Duodenal mucosa (tissue), 2 donors: ENCODE measurements around the gene ZNF689.
A peak's percentile ranks its signal among the peaks of the same experiment; 100 is the strongest.

Experiments
- H3K27ac ChIP-seq: one replicate; pipeline ENCODE4 v1.7.0; 2013; ENCODE audit warnings: low read depth, low read length
- H3K27me3 ChIP-seq, 2 donors: one replicate each; pipeline ENCODE4 v1.7.0; 2013; ENCODE audit warnings: low read length in 2 of 2, control low read depth in 1 of 2; ENCODE audit not compliant: insufficient read depth in 2 of 2, control insufficient read depth in 1 of 2
- H3K36me3 ChIP-seq, 2 donors: one replicate each; pipeline ENCODE4 v1.7.0; 2013; ENCODE audit warnings: low read length in 2 of 2, control low read depth in 1 of 2; ENCODE audit not compliant: insufficient read depth in 2 of 2, control insufficient read depth in 1 of 2
- H3K4me1 ChIP-seq, 2 donors: one replicate each; pipeline ENCODE4 v1.7.0; 2013; ENCODE audit warnings: low read length in 2 of 2, control low read depth in 1 of 2; ENCODE audit not compliant: insufficient read depth in 2 of 2, control insufficient read depth in 1 of 2
- H3K4me3 ChIP-seq, 2 donors: one replicate each; pipeline ENCODE4 v1.7.0; 2013; ENCODE audit warnings: low read length in 2 of 2, low read depth in 1 of 2
- H3K9ac ChIP-seq, 2 donors: one replicate each; pipeline ENCODE4 v1.7.0; 2013; ENCODE audit warnings: low read length in 2 of 2, low read depth in 1 of 2
- H3K9me3 ChIP-seq, 2 donors: one replicate each; pipeline ENCODE4 v1.7.0; 2013; ENCODE audit warnings: low read length in 2 of 2, control low read depth in 1 of 2; ENCODE audit not compliant: control insufficient read depth in 1 of 2

Gene ZNF689

GRCh38 chr16:30574678-30575077 is 35.5 kb downstream of the ZNF689 start:
- peaks cover 18 to 19% of the 10 kb centered on the region in 2 donors for H3K4me1 ChIP-seq
- H3K9ac ChIP-seq, result no peak overlapping the region
- peaks cover 0 to 18% of the 10 kb centered on the region in 2 donors for H3K36me3 ChIP-seq
- H3K4me3 ChIP-seq, result no peak overlapping the region
- no peak overlapping the region for H3K27ac ChIP-seq
- no peaks in the 10 kb centered on the region for H3K9me3 ChIP-seq
- H3K27me3 ChIP-seq, result no peaks in the 10 kb centered on the region

- Histone ChIP-seq H3K9ac (peak within 1 kb of the TSS; percentile 94 to 96), H3K4me1 (peaks cover 20 to 22% of the 10 kb centered on the region in 2 donors), H3K9me3 (no peaks in the 10 kb centered on the region)
Observed at GRCh38 chr16:30571445-30572322, 38.5 kb downstream of the ZNF689 start, which contains the start of gene ZNF688. Gene ZNF688, minus strand, starts transcription at chr16:30571714. Its CDS starts 85 bp downstream, at chr16:30571629.

GRCh38 chr16:30570636-30571444 is 39.3 kb downstream of the ZNF689 start:
- Histone ChIP-seq H3K4me3 (peak overlapping the region; percentile 87 to 89), H3K4me1 (peaks cover 20 to 22% of the 10 kb centered on the region in 2 donors), H3K9ac (peak overlapping the region; percentile 94 to 96), H3K27ac (peak overlapping the region; percentile 87), H3K36me3 (no peaks in the 10 kb centered on the region), H3K9me3 (no peaks in the 10 kb centered on the region), H3K27me3 (no peaks in the 10 kb centered on the region)

More at GRCh38 chr16:30571445-30572322, 38.5 kb downstream of the ZNF689 start, which contains the start of gene ZNF688:
- Histone ChIP-seq H3K27me3 (no peaks in the 10 kb centered on the region), H3K4me3 (peak within 1 kb of the TSS; percentile 87 to 89), H3K27ac (peak within 1 kb of the TSS; percentile 87), H3K36me3 (no peaks in the 10 kb centered on the region)

GRCh38 chr16:30569746-30570635 is 40.2 kb downstream of the ZNF689 start:
- H3K4me1 ChIP-seq, result peaks cover 20 to 22% of the 10 kb centered on the region in 2 donors
- no peak overlapping the region for H3K9ac ChIP-seq
- no peak overlapping the region for H3K27ac ChIP-seq
- no peaks in the 10 kb centered on the region for H3K9me3 ChIP-seq
- no peak overlapping the region for H3K4me3 ChIP-seq
- no peaks in the 10 kb centered on the region for H3K36me3 ChIP-seq
- no peaks in the 10 kb centered on the region for H3K27me3 ChIP-seq

- Histone ChIP-seq H3K27me3 (no peaks in the 10 kb centered on the region), H3K27ac (no peak overlapping the region)
Observed at GRCh38 chr16:30569281-30569680, 40.9 kb downstream of the ZNF689 start.

GRCh38 chr16:30567991-30568638 is 42.1 kb downstream of the ZNF689 start:
- H3K9me3 ChIP-seq, result no peaks in the 10 kb centered on the region
- no peak overlapping the region for H3K9ac ChIP-seq
- H3K36me3 ChIP-seq, result no peaks in the 10 kb centered on the region
- peaks cover 20 to 22% of the 10 kb centered on the region in 2 donors for H3K4me1 ChIP-seq
- H3K27me3 ChIP-seq, result no peaks in the 10 kb centered on the region
- H3K27ac ChIP-seq, result peak overlapping the region; percentile 1
- no peak overlapping the region for H3K4me3 ChIP-seq

More at GRCh38 chr16:30569281-30569680, 40.9 kb downstream of the ZNF689 start:
- no peaks in the 10 kb centered on the region for H3K36me3 ChIP-seq
- H3K9me3 ChIP-seq, result no peaks in the 10 kb centered on the region
- H3K4me1 ChIP-seq, result peaks cover 20 to 22% of the 10 kb centered on the region in 2 donors
- no peak overlapping the region for H3K9ac ChIP-seq
- H3K4me3 ChIP-seq, result no peak overlapping the region

GRCh38 chr16:30567160-30567990 is 42.8 kb downstream of the ZNF689 start:
- no peaks in the 10 kb centered on the region for H3K9me3 ChIP-seq
- H3K4me3 ChIP-seq, result no peak overlapping the region
- H3K4me1 ChIP-seq, result peaks cover 17 to 19% of the 10 kb centered on the region in 2 donors
- no peak overlapping the region for H3K9ac ChIP-seq
- no peaks in the 10 kb centered on the region for H3K27me3 ChIP-seq
- H3K36me3 ChIP-seq, result no peaks in the 10 kb centered on the region
- H3K27ac ChIP-seq, result no peak overlapping the region

- H3K36me3 ChIP-seq, result no peaks in the 10 kb centered on the region
- H3K9me3 ChIP-seq, result no peaks in the 10 kb centered on the region
- peaks cover 16 to 17% of the 10 kb centered on the region in 2 donors for H3K4me1 ChIP-seq
- H3K4me3 ChIP-seq, result no peak overlapping the region
- H3K27me3 ChIP-seq, result no peaks in the 10 kb centered on the region
- H3K27ac ChIP-seq, result no peak overlapping the region
- no peak overlapping the region for H3K9ac ChIP-seq
Observed at GRCh38 chr16:30566531-30566930, 43.7 kb downstream of the ZNF689 start.
